Measurements from ENCODE around the gene DRAP1.

The DRAP1 gene

DNA sequence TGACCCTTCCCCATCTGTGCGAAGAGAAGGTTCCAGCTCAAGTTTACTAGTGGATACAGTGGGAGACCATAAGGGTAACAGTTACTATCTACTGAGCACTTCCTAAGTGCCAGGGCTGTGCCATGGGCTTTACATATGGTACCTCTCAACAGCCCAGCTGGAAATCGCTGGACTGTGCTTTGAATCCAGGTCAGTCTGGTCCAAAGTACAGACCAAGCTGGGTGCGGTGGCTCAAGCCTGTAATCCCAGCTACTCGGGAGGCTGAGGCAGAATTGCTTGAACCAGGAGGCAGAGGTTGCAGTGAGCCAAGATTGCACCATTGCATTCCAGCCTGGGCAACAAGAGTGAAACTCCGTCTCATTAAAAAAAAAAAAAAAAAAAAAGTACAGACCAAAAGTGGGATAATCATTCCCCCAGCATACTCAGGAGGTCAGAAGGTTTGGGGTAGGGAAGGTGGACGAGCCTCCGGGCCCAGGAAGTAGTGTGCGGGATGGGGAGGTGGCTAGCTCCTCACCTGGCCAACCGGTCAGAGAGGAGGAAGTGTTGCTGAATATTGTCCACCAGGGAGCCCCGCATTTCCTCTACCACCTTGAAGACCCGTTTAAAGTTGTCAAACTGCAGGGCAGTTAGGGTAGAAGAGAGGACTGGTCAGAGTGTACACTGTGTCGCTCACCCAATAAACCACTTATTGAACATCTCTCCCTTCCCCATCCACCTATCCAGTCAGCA is 33.3 kb upstream of the DRAP1 start:
- peaks cover 52% of the 10 kb centered on the region for H3K36me3 ChIP-seq
- H3K4me3 ChIP-seq (ENCODE audit: low read depth, low read length), result no peak overlapping the region
- H3K27me3 ChIP-seq (ENCODE audit: insufficient read depth, low read depth, severe bottlenecking), result no peaks in the 10 kb centered on the region
- DNase-seq, result no peak
- TF ChIP-seq, protein P1, sequence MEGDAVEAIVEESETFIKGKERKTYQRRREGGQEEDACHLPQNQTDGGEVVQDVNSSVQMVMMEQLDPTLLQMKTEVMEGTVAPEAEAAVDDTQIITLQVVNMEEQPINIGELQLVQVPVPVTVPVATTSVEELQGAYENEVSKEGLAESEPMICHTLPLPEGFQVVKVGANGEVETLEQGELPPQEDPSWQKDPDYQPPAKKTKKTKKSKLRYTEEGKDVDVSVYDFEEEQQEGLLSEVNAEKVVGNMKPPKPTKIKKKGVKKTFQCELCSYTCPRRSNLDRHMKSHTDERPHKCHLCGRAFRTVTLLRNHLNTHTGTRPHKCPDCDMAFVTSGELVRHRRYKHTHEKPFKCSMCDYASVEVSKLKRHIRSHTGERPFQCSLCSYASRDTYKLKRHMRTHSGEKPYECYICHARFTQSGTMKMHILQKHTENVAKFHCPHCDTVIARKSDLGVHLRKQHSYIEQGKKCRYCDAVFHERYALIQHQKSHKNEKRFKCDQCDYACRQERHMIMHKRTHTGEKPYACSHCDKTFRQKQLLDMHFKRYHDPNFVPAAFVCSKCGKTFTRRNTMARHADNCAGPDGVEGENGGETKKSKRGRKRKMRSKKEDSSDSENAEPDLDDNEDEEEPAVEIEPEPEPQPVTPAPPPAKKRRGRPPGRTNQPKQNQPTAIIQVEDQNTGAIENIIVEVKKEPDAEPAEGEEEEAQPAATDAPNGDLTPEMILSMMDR (IDR thresholded peaks at IDR 0.05; ENCODE audit: low read depth, low read length), result no peak
- no peak overlapping the region for H3K27ac ChIP-seq
- no peaks in the 10 kb centered on the region for H3K9me3 ChIP-seq (ENCODE audit: severe bottlenecking)

DNA sequence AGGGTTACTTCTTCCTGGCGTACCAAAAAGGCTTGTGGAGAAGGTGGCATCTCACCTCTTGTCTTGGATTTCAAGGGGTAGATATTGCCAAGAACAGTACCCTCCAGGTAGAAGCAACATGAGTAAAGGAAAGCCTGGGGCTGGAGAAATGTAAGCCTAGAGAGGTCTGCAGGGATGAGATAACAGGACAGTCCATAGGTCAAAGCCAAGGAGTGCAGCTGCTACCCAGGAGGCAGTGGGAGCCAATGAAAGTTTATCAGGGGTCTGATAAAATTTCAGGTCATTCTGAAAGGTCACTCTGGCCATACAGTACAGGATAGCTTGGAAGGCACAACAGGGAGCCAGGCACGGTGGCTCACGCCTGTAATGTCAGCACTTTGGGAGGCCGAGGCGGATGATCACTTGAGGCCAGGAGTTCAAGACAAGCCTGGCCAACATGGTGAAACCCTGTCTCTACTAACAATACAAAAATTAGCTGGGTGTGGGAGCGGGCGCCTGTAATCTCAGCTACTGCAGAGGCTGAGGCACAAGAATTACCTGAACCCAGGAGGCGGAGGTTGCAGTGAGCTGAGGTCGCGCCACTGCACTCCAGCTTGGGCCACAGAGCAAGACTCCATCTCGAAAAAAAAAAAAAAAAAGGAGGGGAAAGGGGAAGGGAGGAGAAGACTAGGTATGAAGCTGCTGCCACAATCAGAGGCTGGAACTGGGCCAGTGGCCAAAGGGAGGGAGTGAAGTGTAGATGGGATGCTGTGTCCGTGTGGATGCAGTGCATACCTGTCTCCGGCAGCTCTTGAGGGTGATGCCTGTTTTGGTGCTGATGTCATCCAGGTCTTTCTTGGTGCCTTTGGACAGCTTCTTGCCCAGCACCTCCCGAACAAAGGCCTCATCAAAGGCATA is 32.2 kb upstream of the DRAP1 start:
- TF ChIP-seq, protein P1 (IDR thresholded peaks at IDR 0.05; ENCODE audit: low read depth, low read length), result no peak

DNA sequence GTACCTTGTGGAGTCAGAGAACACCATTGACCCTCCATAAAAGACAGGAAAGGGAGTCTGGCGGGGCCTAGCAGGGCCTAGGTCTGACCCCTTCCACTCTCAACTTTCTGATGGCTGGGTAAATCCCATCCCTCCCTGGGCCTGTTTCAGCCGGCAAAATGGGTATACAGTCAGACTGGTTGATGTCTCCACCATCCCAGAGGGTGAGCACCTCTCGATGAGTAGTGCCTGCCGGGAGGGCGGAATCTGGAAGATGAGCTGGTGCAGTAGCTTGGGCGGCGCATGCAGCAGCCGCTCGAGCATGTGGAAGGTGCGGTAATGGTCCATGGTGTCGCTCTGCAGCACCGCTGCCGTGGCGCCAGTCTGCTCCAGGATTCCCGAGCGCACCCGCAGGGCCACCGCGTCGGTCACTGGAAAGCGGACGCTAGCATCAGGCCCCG is 31.5 kb upstream of the DRAP1 start:
- no peaks in the 10 kb centered on the region for H3K9me3 ChIP-seq (ENCODE audit: severe bottlenecking)
- TF ChIP-seq, protein P1 (IDR thresholded peaks at IDR 0.05; ENCODE audit: low read depth, low read length), result no peak
- H3K27me3 ChIP-seq (ENCODE audit: insufficient read depth, low read depth, severe bottlenecking), result no peaks in the 10 kb centered on the region
- peaks cover 44% of the 10 kb centered on the region for H3K36me3 ChIP-seq
- peak overlapping the region; percentile 86 for H3K4me3 ChIP-seq (ENCODE audit: low read depth, low read length)
- peak overlapping the region; percentile 86 for H3K27ac ChIP-seq
- no peak for DNase-seq

More for the DNA sequence above, 32.2 kb upstream of the DRAP1 start:
- Histone ChIP-seq H3K27ac (peak overlapping the region; percentile 86; the same call in 1 of the 2 replicates), H3K27me3 (ENCODE audit: insufficient read depth, low read depth, severe bottlenecking) (no peaks in the 10 kb centered on the region), H3K36me3 (peaks cover 50% of the 10 kb centered on the region), H3K9me3 (ENCODE audit: severe bottlenecking) (no peaks in the 10 kb centered on the region), H3K4me3 (ENCODE audit: low read depth, low read length) (peak overlapping the region; percentile 86)
- DNase-seq, result no peak

DNA sequence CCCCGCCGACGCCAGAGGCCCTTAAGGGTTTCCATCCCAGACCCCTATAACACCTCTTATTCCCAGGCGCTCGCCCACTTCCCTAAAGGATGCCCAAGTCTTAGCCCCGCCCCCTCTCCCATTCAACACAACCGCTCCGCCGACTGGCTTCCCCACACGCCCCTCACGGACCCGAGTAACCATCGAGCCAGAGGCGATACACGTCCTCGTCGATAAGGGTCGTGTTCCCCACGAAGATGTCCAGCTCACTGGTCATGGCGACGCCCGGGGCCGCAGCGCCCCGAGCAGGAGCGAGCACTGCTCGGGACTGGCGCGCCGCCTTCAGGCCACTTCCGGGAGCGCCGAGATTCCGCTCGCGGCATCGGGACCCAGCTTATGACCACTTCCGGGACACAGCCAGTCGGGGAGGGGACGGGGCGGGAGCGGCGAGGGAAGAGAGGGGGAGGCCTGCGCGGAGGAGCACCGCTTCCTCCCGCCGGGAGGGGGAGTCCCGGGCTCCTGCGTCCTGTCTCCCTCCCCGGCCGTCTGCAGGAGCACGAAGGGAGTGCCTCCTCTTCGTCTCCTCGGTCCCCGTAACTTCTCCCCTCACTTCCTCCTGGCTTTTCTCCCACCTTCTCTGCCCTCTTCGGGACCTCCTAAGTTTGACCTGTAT is 30.9 kb upstream of the DRAP1 start, which contains the start of gene FIBP:
FIBP (minus strand) TSS at position 309 of the 652 bp plus-strand sequence; CDS start at position 256, 53 bp downstream.
- Histone ChIP-seq H3K9me3 (ENCODE audit: severe bottlenecking) (no peaks in the 10 kb centered on the region), H3K27ac (peak within 1 kb of the TSS; percentile 86), H3K36me3 (peaks cover 39% of the 10 kb centered on the region), H3K4me3 (ENCODE audit: low read depth, low read length) (peak within 1 kb of the TSS; percentile 86), H3K27me3 (ENCODE audit: insufficient read depth, low read depth, severe bottlenecking) (no peaks in the 10 kb centered on the region)
- TF ChIP-seq, protein P1 (IDR thresholded peaks at IDR 0.05; ENCODE audit: low read depth, low read length), result peak; percentile 83
- DNase-seq, result peak; percentile 98

DNA sequence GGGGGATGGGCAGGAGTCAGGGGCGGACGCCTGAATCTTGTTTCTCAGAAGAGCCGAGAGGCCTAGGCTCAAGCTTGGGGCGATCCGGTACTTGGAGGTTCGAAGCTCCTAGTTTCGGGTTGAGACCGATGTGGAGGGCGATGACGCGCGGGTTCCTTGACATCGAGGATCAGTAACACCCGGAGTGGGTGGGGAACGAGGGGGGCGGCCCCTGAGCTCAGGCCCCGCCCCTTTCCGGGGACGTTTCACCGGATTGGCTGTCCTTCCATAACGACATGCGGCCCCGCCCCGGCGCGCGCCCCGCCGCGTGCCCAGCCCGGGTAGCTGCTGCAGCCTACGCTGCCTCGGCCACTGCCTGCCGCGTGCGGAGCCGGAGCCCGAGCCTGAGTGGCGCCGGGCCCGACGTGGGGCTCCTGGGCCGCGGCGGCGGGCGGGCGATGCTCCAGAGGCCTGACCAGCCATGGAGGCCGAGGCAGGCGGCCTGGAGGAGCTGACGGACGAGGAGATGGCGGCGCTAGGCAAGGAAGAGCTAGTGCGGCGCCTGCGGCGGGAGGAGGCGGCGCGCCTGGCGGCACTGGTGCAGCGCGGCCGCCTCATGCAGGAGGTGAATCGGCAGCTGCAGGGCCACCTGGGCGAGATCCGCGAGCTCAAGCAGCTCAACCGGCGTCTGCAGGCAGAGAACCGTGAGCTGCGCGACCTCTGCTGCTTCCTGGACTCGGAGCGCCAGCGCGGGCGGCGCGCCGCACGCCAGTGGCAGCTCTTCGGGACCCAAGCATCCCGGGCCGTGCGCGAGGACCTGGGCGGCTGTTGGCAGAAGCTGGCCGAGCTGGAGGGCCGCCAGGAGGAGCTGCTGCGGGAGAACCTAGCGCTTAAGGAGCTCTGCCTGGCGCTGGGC is 28.7 kb upstream of the DRAP1 start, which contains the start of gene CCDC85B:
CCDC85B (plus strand) TSS at position 350 of the 895 bp plus-strand sequence; CDS start at position 461, 111 bp downstream.
- no peaks in the 10 kb centered on the region for H3K9me3 ChIP-seq (ENCODE audit: severe bottlenecking)
- peak; percentile 97 for DNase-seq
- peak within 1 kb of the TSS; percentile 87 for H3K4me3 ChIP-seq (ENCODE audit: low read depth, low read length)
- peaks cover 16% of the 10 kb centered on the region for H3K36me3 ChIP-seq
- TF ChIP-seq, protein P1 (IDR thresholded peaks at IDR 0.05; ENCODE audit: low read depth, low read length), result peak; percentile 30; the same call in 1 of the 2 replicates
- no peaks in the 10 kb centered on the region for H3K27me3 ChIP-seq (ENCODE audit: insufficient read depth, low read depth, severe bottlenecking)
- H3K27ac ChIP-seq, result peak within 1 kb of the TSS; percentile 86

Data from WERI-Rb-1 (cell line).